ENCODE data around the gene USP44.

GRCh38 chr12:95599880-95600279 is 48.6 kb upstream of the USP44 start:
- TF ChIP-seq CTCF (IDR thresholded peaks at IDR 0.05), result no peak
- no peak for TF ChIP-seq POLR2A (IDR thresholded peaks at IDR 0.05)
- no peak for TF ChIP-seq POLR2AphosphoS5 (IDR thresholded peaks at IDR 0.05)

Data from prostate gland (tissue), 2 donors.